K562 (cell line): Measurements from ENCODE around the gene COL23A1. TPM values are rescaled to one million over a fixed set of nuclear protein-coding genes. Genes with fewer than 3 reads are reported as not detected.

Source experiments
- ATAC-seq: fragments of 200-7000 bp; cut with Tn5 transposase; 3 replicates; pipeline ENCODE4 v1.9.1; 2020; ENCODE audit warnings: moderate library complexity
- BruUV-seq: library from RNA; stranded (reverse); fragments of 400-500 nt; replicated peaks from 2 replicates; lab custom pipeline; 2021; lab: Mats Ljungman, UMichigan
- CTCF ChIA-PET: fragments of 300-600 bp; formaldehyde crosslinking; extraction: SDS; loops from one replicate; lab custom pipeline; 2021; ENCODE audit warnings: low intra/inter-chr PET ratio; lab: Yijun Ruan, JAX
- POLR2A ChIA-PET: fragments of 300-600, 350-650 bp; sonication (Branson Sonifier 250); formaldehyde crosslinking; extraction: SDS; loops from one replicate; lab custom pipeline; 2021; ENCODE audit warnings: antibody characterized with exemption, inconsistent platforms; lab: Yijun Ruan, JAX
- DNase-seq, 4 experiments: peaks; one replicate each; pipeline versions ENCODE4 v3.0.0 to v3.0.0-alpha.2; 2011 to 2018; ENCODE audit warnings: low spot score in 3 of 4, mixed read lengths in 3 of 4; ENCODE audit errors: extremely low read depth in 1 of 4
- FAIRE-seq: peaks from 2 replicates; lab custom pipeline; 2011; peaks lifted over from hg19 to GRCh38; lab: Jason Lieb, UNC
- H2AFZ ChIP-seq: 2 replicates; pipeline ENCODE4 v1.6.0; 2011; ENCODE audit warnings: low read depth, low read length, control low read depth, inconsistent platforms
- H3K27ac ChIP-seq: fragments of 200-600 bp; 3 replicates; pipeline ENCODE4 v1.8.0; 2011; ENCODE audit warnings: low read depth, mild to moderate bottlenecking, control low read depth, inconsistent platforms, low read length, moderate library complexity, mixed read lengths; ENCODE audit errors: extremely low read depth
- H3K27me3 ChIP-seq, 2 experiments: fragments of 300-600 bp in 1 of 2; 2 replicates in 1 of 2; 3 replicates in 1 of 2; pipeline versions ENCODE4 v1.6.0 to v1.8.0; 2011; ENCODE audit warnings: inconsistent platforms in 2 of 2, low read length in 2 of 2, mild to moderate bottlenecking in 1 of 2, mixed read lengths in 1 of 2, moderate library complexity in 1 of 2; ENCODE audit not compliant: control insufficient read depth in 2 of 2, insufficient read depth in 2 of 2
- H3K36me3 ChIP-seq: fragments of 300-600 bp; 3 replicates; pipeline ENCODE4 v1.8.0; 2011; ENCODE audit warnings: mild to moderate bottlenecking, low read length, inconsistent platforms; ENCODE audit not compliant: control insufficient read depth, insufficient read depth
- H3K4me1 ChIP-seq, 2 experiments: fragments of 200-600 bp in 1 of 2; replicated peaks in 1 of 2; 2 replicates in 1 of 2; 3 replicates in 1 of 2; pipeline versions ENCODE4 v1.5.1 to v1.8.0; 2011; ENCODE audit warnings: inconsistent platforms in 2 of 2, low read length in 2 of 2, mild to moderate bottlenecking in 1 of 2, mixed read lengths in 1 of 2, moderate library complexity in 1 of 2; ENCODE audit not compliant: control insufficient read depth in 2 of 2, insufficient read depth in 2 of 2
- H3K4me2 ChIP-seq: 2 replicates; pipeline ENCODE4 v1.6.1; 2011; ENCODE audit warnings: low read length, control low read depth, inconsistent platforms, mixed read lengths; ENCODE audit not compliant: insufficient read depth
- H3K4me3 ChIP-seq: fragments of 200-600 bp; sonication (generic), shearing (Covaris generic); 2 replicates; pipeline ENCODE4 v1.5.1; 2016; ENCODE audit warnings: control low read depth, inconsistent platforms
- H3K79me2 ChIP-seq: fragments of 200-600 bp; 3 replicates; pipeline ENCODE4 v1.8.0; 2011; ENCODE audit warnings: low read length, inconsistent platforms; ENCODE audit not compliant: control insufficient read depth, insufficient read depth
- H3K9ac ChIP-seq, 2 experiments: 2 replicates each; pipeline versions ENCODE4 v1.6.0 to v1.6.1; 2011; ENCODE audit warnings: low read depth in 2 of 2, low read length in 2 of 2, control low read depth in 1 of 2, inconsistent platforms in 1 of 2, mild to moderate bottlenecking in 1 of 2, mixed read lengths in 1 of 2; ENCODE audit not compliant: insufficient read depth in 1 of 2
- H3K9me1 ChIP-seq: one replicate; pipeline ENCODE4 v1.6.0; 2011; ENCODE audit warnings: inconsistent platforms, mild to moderate bottlenecking, low read length, moderate library complexity; ENCODE audit not compliant: control insufficient read depth, insufficient read depth
- H3K9me3 ChIP-seq: replicated peaks from 2 replicates; pipeline ENCODE4 v1.5.1; 2011; ENCODE audit warnings: low read depth, low read length, inconsistent platforms; ENCODE audit not compliant: control insufficient read depth, insufficient read depth
- H4K20me1 ChIP-seq: replicated peaks from 2 replicates; pipeline ENCODE4 v1.6.1; 2011; ENCODE audit warnings: low read length, inconsistent platforms, mixed read lengths; ENCODE audit not compliant: control insufficient read depth, insufficient read depth
- CAMTA2 ChIP-seq: fragments of 250-450 bp; sonication (Bioruptor Pico); conservative IDR thresholded peaks from 2 replicates; pipeline ENCODE4 v1.5.1; 2022
- POLR2G ChIP-seq: fragments of 200-400 bp; formaldehyde crosslinking; IDR thresholded peaks from 2 replicates; pipeline ENCODE4 v1.6.1; 2017; ENCODE audit warnings: low read depth, mild to moderate bottlenecking, antibody characterized with exemption, low read length, moderate library complexity
- YY1 ChIP-seq, 3 experiments: IDR thresholded peaks; 2 replicates each; pipeline ENCODE4 v1.6.1; 2011; ENCODE audit warnings: low read length in 2 of 3, mild to moderate bottlenecking in 2 of 3, moderate library complexity in 2 of 3, borderline replicate concordance in 1 of 3, control low read depth in 1 of 3, low read depth in 1 of 3; ENCODE audit not compliant: insufficient read depth in 3 of 3, insufficient replicate concordance in 2 of 3, control insufficient read depth in 1 of 3, insufficient read length in 1 of 3; ENCODE audit errors: extremely low read depth in 1 of 3
- ZNF263 ChIP-seq: sonication (generic); formaldehyde crosslinking; IDR thresholded peaks from 2 replicates; pipeline ENCODE4 v1.8.0; 2022; ENCODE audit warnings: mild to moderate bottlenecking, missing genetic modification reagents, borderline replicate concordance
- WGBS: fragments of 100-300 bp; shearing (Covaris generic); methylation state at CpG from one replicate; pipeline ENCODE4 v1.1.6; 2016; ENCODE audit warnings: low coverage, mixed read lengths; ENCODE audit not compliant: insufficient coverage; ENCODE audit errors: missing lambda C conversion rate; 5-methylcytosine and 5-hydroxymethylcytosine counted together
- in situ Hi-C: fragments of 300-500 bp; cut with MboI; formaldehyde crosslinking; loops from 4 replicates; pipeline ENCODE4 v1.15.0; 2018; ENCODE audit warnings: inconsistent platforms, mixed read lengths
- intact Hi-C: fragments of 100-400 bp; cut with micrococcal nuclease; formaldehyde crosslinking; loops from 2 replicates; pipeline ENCODE4 v1.14.2; 2022
- polyA plus RNA-seq, 8 experiments: library from polyadenylated mRNA; depleted of rRNA in 4 of 8; stranded (reverse) in 5 of 8; unstranded in 3 of 8; fragments of >200 nt; fragmentation: Nextera tagmentation in 2 of 8; fragmentation: Illumina TruSeq in 1 of 8; extraction: Ambion mirVana in 2 of 8; extraction: Trizol in 1 of 8; gene quantifications; 2 replicates each; pipeline versions ENCODE4 v1.2.1 to v1.2.3, GENCODE V29; 2011 to 2014; ENCODE audit warnings: inconsistent platforms in 1 of 8, missing spikeins in 1 of 8
- total RNA-seq, 7 experiments: library from RNA; depleted of rRNA in 6 of 7; stranded (reverse); fragments of >200 nt in 6 of 7; fragmentation: Illumina TruSeq in 2 of 7; extraction: Trizol in 2 of 7; gene quantifications; 2 replicates each; pipeline versions ENCODE4 v1.2.1 to v1.2.3, GENCODE V29; 2011 to 2021; ENCODE audit warnings: low replicate concordance in 1 of 7
- TF ChIP-seq, protein P1 (sequence below), 2 experiments: IDR thresholded peaks in 1 of 2; conservative IDR thresholded peaks in 1 of 2; 2 replicates each; pipeline ENCODE4 v1.6.1; 2016; ENCODE audit warnings: low read depth in 2 of 2, mild to moderate bottlenecking in 1 of 2, missing compliant biosample characterization in 1 of 2, missing genetic modification characterization in 1 of 2, moderate library complexity in 1 of 2
- TF ChIP-seq, protein P2 (sequence below), 2 experiments: IDR thresholded peaks; 2 replicates each; pipeline ENCODE4 v1.6.1; 2011; ENCODE audit warnings: borderline replicate concordance in 1 of 2, control low read depth in 1 of 2, low read depth in 1 of 2, low read length in 1 of 2, mild to moderate bottlenecking in 1 of 2, mixed read lengths in 1 of 2, moderate library complexity in 1 of 2; ENCODE audit not compliant: insufficient read depth in 1 of 2, insufficient read length in 1 of 2, poor library complexity in 1 of 2, severe bottlenecking in 1 of 2; ENCODE audit errors: extremely low read depth in 1 of 2
- TF ChIP-seq, protein P3 (sequence below): fragments of 250-450 bp; sonication (Bioruptor Pico); IDR thresholded peaks from 2 replicates; pipeline ENCODE4 v1.5.1; 2021; ENCODE audit warnings: mild to moderate bottlenecking
- TF ChIP-seq, protein P4 (sequence below): sonication (generic); formaldehyde crosslinking; IDR thresholded peaks from 2 replicates; pipeline ENCODE4 v1.8.0; 2022; ENCODE audit warnings: mild to moderate bottlenecking, missing genetic modification reagents

The COL23A1 gene
- total and polyA plus RNA-seq, 9 of the 15 experiments (the other 6 are each of a cell fraction or from before 2014, with no cell fraction given) = 0.09 TPM; not detected in 8

DNA sequence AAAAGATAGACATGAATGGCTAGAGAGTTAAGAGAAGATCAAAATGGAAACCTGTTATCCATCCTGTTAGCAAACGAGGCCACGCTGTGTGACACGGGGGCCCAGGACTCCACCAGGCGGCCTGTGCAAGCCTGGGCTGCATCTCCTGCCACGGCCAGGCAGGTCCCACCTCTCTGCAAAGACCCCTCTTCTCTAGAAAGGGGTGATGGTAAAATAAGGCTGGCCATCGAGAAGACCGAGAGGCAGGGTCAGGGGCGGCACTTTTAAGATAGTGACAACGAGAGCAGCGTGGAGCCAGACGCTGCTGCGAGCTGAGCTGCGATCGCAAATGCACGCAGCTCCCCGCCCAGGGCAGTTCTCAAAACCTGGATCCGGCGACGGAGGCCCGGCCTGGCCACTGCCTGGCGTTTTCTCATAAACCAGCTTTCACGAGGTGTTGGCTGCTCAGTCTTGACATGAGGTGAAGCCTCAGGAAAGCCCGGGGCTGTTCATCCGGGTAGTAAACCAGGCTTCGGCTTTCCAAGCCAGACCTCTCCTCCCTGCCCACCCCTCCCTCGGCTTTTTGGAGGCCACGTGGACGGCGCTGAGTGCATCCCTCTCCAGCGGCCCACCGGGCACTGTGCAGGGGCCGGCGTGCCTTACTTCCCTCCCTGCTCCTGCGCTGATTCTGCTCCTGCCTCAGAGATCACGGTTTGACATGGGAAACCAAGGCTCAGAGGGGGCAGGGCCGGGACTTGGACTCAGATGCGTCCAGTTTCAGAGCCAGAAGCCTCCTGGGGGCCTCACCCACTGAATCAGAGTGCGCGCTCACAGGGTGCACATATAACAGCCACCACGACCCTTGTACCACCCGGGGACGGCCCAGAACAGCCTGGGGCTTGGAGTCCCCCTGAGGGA, 206.0 kb downstream of the COL23A1 start:
- no peak for FAIRE-seq

More for the DNA sequence above, 206.0 kb downstream of the COL23A1 start:
- Histone ChIP-seq H3K4me3 (no peak overlapping the region), H3K27me3 (peaks cover 53 to 93% of the 10 kb centered on the region in 2 experiments), H2AFZ (no peak overlapping the region), H3K9me1 (no peaks in the 10 kb centered on the region), H3K36me3 (no peaks in the 10 kb centered on the region), H3K9ac (no peak overlapping the region), H4K20me1 (peaks cover 14% of the 10 kb centered on the region; the same call in 1 of the 2 replicates), H3K4me2 (no peak overlapping the region), H3K79me2 (no peaks in the 10 kb centered on the region), H3K27ac (no peak overlapping the region), H3K9me3 (no peaks in the 10 kb centered on the region), H3K4me1 (peaks cover 0 to 10% of the 10 kb centered on the region in 2 experiments; a peak in 2 of 5 replicates)
- in situ Hi-C loops = no loop called here
- ATAC-seq (peak; percentile 63; the same call in 2 of the 3 replicates), DNase-seq (no peak)
- ChIA-PET POLR2A (no interaction called here), CTCF (no interaction called here)
- TF ChIP-seq, protein P1, sequence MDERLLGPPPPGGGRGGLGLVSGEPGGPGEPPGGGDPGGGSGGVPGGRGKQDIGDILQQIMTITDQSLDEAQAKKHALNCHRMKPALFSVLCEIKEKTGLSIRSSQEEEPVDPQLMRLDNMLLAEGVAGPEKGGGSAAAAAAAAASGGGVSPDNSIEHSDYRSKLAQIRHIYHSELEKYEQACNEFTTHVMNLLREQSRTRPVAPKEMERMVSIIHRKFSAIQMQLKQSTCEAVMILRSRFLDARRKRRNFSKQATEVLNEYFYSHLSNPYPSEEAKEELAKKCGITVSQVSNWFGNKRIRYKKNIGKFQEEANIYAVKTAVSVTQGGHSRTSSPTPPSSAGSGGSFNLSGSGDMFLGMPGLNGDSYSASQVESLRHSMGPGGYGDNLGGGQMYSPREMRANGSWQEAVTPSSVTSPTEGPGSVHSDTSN (CRISPR knock-in tag; IDR thresholded peaks at IDR 0.05; ENCODE audit: low read depth) = no peak
- TF ChIP-seq, protein P1 (tag; conservative IDR thresholded peaks at IDR 0.05; ENCODE audit: low read depth) = no peak
- TF ChIP-seq ZNF263 (CRISPR knock-in tag) (no peak), POLR2G (no peak), CAMTA2 (CRISPR knock-in tag) (no peak), YY1 (IDR thresholded peaks at IDR 0.05; ENCODE audit: borderline replicate concordance in 1 of 3, control insufficient read depth in 1 of 3, extremely low read depth in 1 of 3, insufficient read depth in 3 of 3, insufficient read length in 1 of 3, insufficient replicate concordance in 2 of 3, low read depth in 1 of 3, low read length in 2 of 3) (no peak)
- TF ChIP-seq, protein P2, sequence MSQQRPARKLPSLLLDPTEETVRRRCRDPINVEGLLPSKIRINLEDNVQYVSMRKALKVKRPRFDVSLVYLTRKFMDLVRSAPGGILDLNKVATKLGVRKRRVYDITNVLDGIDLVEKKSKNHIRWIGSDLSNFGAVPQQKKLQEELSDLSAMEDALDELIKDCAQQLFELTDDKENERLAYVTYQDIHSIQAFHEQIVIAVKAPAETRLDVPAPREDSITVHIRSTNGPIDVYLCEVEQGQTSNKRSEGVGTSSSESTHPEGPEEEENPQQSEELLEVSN (IDR thresholded peaks at IDR 0.05; ENCODE audit: borderline replicate concordance in 1 of 2, extremely low read depth in 1 of 2, insufficient read depth in 1 of 2, insufficient read length in 1 of 2, low read depth in 1 of 2, low read length in 1 of 2, poor library complexity in 1 of 2, severe bottlenecking in 1 of 2) = peak in 1 of 2 experiments; percentile 14
- TF ChIP-seq, protein P3, sequence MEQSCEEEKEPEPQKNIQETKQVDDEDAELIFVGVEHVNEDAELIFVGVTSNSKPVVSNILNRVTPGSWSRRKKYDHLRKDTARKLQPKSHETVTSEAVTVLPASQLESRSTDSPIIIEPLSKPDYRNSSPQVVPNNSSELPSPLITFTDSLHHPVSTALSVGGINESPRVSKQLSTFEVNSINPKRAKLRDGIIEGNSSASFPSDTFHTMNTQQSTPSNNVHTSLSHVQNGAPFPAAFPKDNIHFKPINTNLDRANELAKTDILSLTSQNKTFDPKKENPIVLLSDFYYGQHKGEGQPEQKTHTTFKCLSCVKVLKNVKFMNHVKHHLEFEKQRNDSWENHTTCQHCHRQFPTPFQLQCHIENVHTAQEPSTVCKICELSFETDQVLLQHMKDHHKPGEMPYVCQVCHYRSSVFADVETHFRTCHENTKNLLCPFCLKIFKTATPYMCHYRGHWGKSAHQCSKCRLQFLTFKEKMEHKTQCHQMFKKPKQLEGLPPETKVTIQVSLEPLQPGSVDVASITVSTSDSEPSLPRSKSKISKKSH (CRISPR knock-in tag) = no peak
- TF ChIP-seq, protein P4, sequence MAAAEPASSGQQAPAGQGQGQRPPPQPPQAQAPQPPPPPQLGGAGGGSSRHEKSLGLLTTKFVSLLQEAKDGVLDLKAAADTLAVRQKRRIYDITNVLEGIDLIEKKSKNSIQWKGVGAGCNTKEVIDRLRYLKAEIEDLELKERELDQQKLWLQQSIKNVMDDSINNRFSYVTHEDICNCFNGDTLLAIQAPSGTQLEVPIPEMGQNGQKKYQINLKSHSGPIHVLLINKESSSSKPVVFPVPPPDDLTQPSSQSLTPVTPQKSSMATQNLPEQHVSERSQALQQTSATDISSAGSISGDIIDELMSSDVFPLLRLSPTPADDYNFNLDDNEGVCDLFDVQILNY = no peak
- BruUV-seq = no TSS peak
- 6% methylated on average over 40 of the region's 42 CpGs for WGBS
- intact Hi-C loops = no loop called here
